T-helper 22 cell (primary cell): ENCODE measurements around the gene CPVL.

Source experiments
- DNase-seq: peaks from one replicate; pipeline ENCODE4 v3.0.0-alpha.2; 2020; ENCODE audit warnings: low read depth

The CPVL gene

GRCh38 chr7:29154076-29154475 lies 7.7 kb upstream of the CPVL start:
- DNase-seq, result no peak

- DNase-seq, result no peak
These were observed 4.5 kb upstream of the CPVL start for GRCh38 chr7:29150856-29151255.

- no peak for DNase-seq
These were observed 2.7 kb upstream of the CPVL start for GRCh38 chr7:29149036-29149435.

GRCh38 chr7:29147821-29148220 lies 1.5 kb upstream of the CPVL start:
- no peak for DNase-seq

- no peak for DNase-seq
These were observed 712 bp upstream of the CPVL start for GRCh38 chr7:29146888-29147609.

GRCh38 chr7:29145553-29146056 lies 732 bp downstream of the CPVL start:
- no peak for DNase-seq

- no peak for DNase-seq
These were observed 2.6 kb downstream of the CPVL start for GRCh38 chr7:29143751-29144150.

- DNase-seq, result no peak
These were observed 4.2 kb downstream of the CPVL start for GRCh38 chr7:29142021-29142727.

GRCh38 chr7:29140873-29141468 lies 5.4 kb downstream of the CPVL start:
- no peak for DNase-seq

- no peak for DNase-seq
These were observed 6.5 kb downstream of the CPVL start for GRCh38 chr7:29139796-29140195.

- no peak for DNase-seq
These were observed 7.1 kb downstream of the CPVL start for GRCh38 chr7:29139191-29139590.

- DNase-seq, result no peak
These were observed 7.7 kb downstream of the CPVL start for GRCh38 chr7:29138588-29138987.

GRCh38 chr7:29135846-29136245 lies 10.5 kb downstream of the CPVL start:
- no peak for DNase-seq

- DNase-seq, result no peak
These were observed 13.4 kb downstream of the CPVL start for GRCh38 chr7:29132980-29133379.

- no peak for DNase-seq
These were observed 14.7 kb downstream of the CPVL start for GRCh38 chr7:29131678-29132077.

GRCh38 chr7:29130096-29130495 lies 16.2 kb downstream of the CPVL start:
- no peak for DNase-seq

- no peak for DNase-seq
These were observed 18.8 kb downstream of the CPVL start for GRCh38 chr7:29127527-29127926.

GRCh38 chr7:29126804-29127203 lies 19.5 kb downstream of the CPVL start:
- DNase-seq, result no peak

- no peak for DNase-seq
These were observed 22.6 kb downstream of the CPVL start for GRCh38 chr7:29123626-29124190.

GRCh38 chr7:29122759-29123158 lies 23.6 kb downstream of the CPVL start:
- no peak for DNase-seq

- no peak for DNase-seq
These were observed 24.3 kb downstream of the CPVL start for GRCh38 chr7:29122081-29122480.

- DNase-seq, result no peak
These were observed 25.4 kb downstream of the CPVL start for GRCh38 chr7:29120955-29121354.

- no peak for DNase-seq
These were observed 26.8 kb downstream of the CPVL start for GRCh38 chr7:29119538-29119937.
